Stimulated activated CD4-positive, alpha-beta T cell treated with anti-CD3 and anti-CD28 coated beads, Interleukin-2, amount 100 ng/mL, for 48 hours (primary cell): ENCODE data around the gene TCEA2.
"Not testable (repeated sequence)": the region's sequence is repeated elsewhere in the genome, so short reads cannot be mapped to it uniquely, and the experiment has no call there.

Source experiments
- DNase-seq, 2 donors: peaks; one replicate each; pipeline ENCODE4 v3.0.0-alpha.2; 2020

Gene TCEA2

GRCh38 chr20:64080013-64080812 lies 17.2 kb downstream of the TCEA2 start, which contains the start of gene OPRL1:
Gene OPRL1, plus strand, starts transcription at chr20:64080082. Its CDS starts 12,639 bp downstream, at chr20:64092721.
- no peak for DNase-seq

GRCh38 chr20:64080813-64081623 lies 18.0 kb downstream of the TCEA2 start:
- DNase-seq: no peak

GRCh38 chr20:64081624-64081964 lies 18.6 kb downstream of the TCEA2 start:
- DNase-seq: no peak

GRCh38 chr20:64082126-64082731 lies 19.2 kb downstream of the TCEA2 start:
- DNase-seq: no peak

- no peak for DNase-seq
These were observed 19.9 kb downstream of the TCEA2 start for GRCh38 chr20:64082820-64083377.

- DNase-seq: peak; percentile 65 to 72
These were observed 20.4 kb downstream of the TCEA2 start for GRCh38 chr20:64083378-64083803.

- DNase-seq: no peak
These were observed 21.0 kb downstream of the TCEA2 start, which contains the start of gene LKAAEAR1 for GRCh38 chr20:64083804-64084684. Gene LKAAEAR1, minus strand, starts transcription at chr20:64084398. Its CDS starts 179 bp downstream, at chr20:64084219.

- no peak for DNase-seq
These were observed 21.7 kb downstream of the TCEA2 start for GRCh38 chr20:64084685-64085152.

GRCh38 chr20:64086801-64087200 lies 23.8 kb downstream of the TCEA2 start:
- no peak for DNase-seq

GRCh38 chr20:64087226-64087825 lies 24.3 kb downstream of the TCEA2 start:
- DNase-seq: not testable (repeated sequence)

- not testable (repeated sequence) for DNase-seq
These were observed 25.6 kb downstream of the TCEA2 start for GRCh38 chr20:64088586-64088985.

- no peak for DNase-seq
These were observed 27.2 kb downstream of the TCEA2 start for GRCh38 chr20:64090165-64090564.

GRCh38 chr20:64091340-64091739 lies 28.3 kb downstream of the TCEA2 start:
- no peak for DNase-seq

GRCh38 chr20:64091770-64092169 lies 28.8 kb downstream of the TCEA2 start:
- no peak for DNase-seq

- DNase-seq: no peak
These were observed 29.4 kb downstream of the TCEA2 start for GRCh38 chr20:64092258-64093012.

- no peak for DNase-seq
These were observed 30.1 kb downstream of the TCEA2 start for GRCh38 chr20:64093013-64093503.

GRCh38 chr20:64095455-64095854 lies 32.5 kb downstream of the TCEA2 start:
- no peak for DNase-seq

- no peak for DNase-seq
These were observed 32.9 kb downstream of the TCEA2 start for GRCh38 chr20:64095927-64096326.

- DNase-seq: no peak
These were observed 33.5 kb downstream of the TCEA2 start for GRCh38 chr20:64096535-64096934.

- no peak for DNase-seq
These were observed 35.5 kb downstream of the TCEA2 start for GRCh38 chr20:64098471-64099013.
